SKM-1 treated with dmso at 0.1 percent for 144 hours (cell line): Measurements from ENCODE around the gene OR52K1.
A peak's percentile ranks its signal among the peaks of the same experiment; 100 is the strongest.
"Not testable (repeated sequence)": the region's sequence is repeated elsewhere in the genome, so short reads cannot be mapped to it uniquely, and the experiment has no call there.

Experiments used
- DNase-seq: peaks from one replicate; lab custom pipeline; 2025; ENCODE audit not compliant: unreplicated experiment; lab: John Stamatoyannopoulos, UW

OR52K1 gene

GRCh38 chr11:4491405-4491804 is 9.0 kb downstream of the OR52K1 start:
- DNase-seq, result not testable (repeated sequence)

DNA sequence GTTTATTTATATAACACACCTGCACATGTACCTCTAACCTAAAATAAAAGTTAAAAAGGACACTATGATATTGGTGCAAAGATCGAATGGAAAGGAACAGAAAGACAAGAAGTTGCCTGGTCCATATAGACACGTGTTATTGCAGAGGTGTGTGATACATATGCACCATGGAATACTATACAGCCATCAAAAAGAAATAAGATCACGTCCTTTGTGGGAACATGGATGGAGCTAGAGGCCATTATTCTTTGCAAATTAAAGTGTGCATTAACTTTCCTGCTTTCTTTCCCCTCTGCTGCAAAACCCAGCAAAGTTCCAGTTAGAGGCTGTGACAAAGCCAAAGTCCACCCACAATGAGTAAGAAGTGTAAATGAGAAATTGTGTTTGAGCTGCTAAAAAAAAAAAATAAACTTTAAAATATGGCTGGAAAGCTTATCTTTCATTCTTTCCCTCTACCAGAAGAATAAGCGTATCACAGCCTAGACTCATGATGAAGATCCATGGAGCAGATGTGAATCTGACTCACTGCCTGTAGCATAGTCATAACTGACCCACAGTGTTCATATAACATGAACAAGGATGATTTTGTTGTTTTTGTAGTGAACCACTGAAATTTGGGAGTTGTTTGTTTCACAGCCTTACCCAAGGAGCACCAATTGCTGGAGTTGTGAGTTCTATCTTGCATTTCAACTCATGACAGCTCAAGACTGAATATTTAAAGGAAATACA is 9.6 kb downstream of the OR52K1 start:
- DNase-seq, result no peak

DNA sequence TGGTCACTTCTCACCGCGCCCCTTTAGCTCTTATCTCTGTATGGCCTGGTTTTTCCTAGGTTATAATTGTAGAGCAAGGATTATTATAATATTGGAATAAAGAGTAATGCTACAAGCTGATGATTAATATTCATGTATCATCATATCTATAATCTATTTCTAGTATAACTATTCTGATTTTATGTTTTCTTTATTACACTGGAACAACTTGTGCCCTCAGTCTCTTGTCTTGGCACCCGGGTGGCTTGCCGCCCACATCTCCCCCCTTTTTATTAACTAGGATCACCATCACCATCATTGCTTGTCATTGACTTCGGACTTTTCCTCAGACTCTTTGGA is 11.0 kb downstream of the OR52K1 start:
- no peak for DNase-seq

DNA sequence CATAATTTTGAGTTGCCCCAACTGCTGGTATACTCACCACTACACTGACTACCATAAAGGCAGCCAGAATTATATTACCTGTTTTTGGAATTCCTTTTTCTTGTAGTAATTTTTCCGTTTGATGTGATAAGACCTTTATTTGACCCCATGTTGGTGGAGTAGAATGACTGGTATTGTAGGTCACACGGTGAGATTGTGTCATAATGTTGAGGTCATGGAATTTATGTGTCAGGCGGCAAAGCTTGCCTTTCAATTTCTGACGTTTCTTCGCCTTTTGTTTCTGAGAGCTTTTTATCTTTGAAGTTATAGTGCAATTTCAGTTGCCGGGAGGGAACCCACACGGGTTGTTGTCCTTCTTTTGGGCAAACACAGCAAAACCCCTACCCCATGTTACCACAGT is 13.0 kb downstream of the OR52K1 start:
- DNase-seq, result no peak

DNA sequence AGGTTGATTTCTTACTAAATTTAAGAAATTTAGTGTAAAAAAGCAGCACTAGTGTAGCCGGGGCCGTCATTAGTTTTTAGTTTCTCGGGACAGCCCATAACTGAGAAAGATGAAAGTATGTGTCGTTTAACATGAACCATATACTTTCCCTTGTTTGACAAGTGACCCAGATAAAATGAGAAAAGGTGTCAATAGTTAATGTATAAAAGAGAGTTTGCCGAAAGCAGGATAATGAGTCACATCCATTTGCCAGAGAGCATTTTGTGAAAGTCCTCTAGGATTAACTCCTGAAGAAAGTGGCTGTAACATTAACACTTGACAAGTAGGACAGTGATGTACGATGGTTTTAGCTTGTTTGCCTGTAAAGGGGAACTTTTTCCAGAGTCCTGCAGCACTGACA is 13.5 kb downstream of the OR52K1 start:
- no peak for DNase-seq

DNA sequence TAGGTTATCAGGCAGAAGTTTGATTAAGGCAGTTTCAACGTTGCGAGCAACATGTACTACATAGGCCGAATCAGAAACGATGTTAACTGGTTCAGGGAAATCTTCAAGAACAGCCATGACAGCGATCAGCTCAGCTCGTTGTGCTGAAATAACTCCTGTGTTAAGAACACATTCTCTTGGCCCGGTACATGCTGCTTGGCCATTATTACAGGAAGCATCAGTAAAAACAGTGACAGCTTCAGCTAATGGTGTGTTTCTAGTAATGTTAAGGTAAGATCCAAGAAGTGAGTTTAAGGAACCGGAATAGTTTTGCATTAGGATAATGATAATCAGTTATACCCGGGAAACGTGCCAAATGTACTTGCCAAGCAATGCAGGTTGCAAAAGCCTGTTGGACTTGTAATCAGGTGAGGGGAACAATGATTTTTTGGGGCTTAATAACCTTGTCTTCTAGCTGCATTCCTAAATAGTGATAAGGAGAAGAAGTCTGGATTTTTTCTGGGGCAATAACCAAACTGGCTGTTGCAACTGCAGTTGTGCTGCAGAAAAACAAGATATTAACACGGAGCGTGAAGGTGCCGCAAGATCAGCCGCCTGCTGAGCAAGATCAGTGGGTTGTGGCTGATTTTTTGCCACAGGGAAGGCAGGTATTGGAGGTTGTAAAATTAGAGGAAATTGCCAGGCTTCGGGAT is 14.3 kb downstream of the OR52K1 start:
- no peak for DNase-seq

DNA sequence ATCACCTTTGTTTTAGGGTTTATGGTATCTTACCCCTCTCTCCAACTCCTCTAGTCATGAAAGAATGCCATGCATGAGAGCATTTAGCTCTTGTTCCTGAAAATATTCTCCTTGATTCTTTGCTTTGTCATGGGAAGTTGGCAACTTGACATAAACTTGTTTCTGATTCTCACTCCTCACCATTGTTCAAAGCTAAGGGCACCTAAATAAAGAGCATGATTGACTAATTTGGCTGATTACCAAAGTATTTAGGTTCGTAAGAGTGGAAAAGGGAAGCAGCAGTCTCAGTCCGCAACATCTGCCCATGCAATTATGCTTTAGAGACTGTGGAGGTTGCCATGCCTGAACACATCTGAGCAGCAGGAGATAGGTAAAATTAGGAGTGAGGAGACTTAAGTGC is 26.4 kb downstream of the OR52K1 start:
- no peak for DNase-seq

GRCh38 chr11:4511282-4512245 is 29.1 kb downstream of the OR52K1 start:
- DNase-seq, result no peak

GRCh38 chr11:4514196-4514595 is 31.8 kb downstream of the OR52K1 start:
- DNase-seq, result no peak

DNA sequence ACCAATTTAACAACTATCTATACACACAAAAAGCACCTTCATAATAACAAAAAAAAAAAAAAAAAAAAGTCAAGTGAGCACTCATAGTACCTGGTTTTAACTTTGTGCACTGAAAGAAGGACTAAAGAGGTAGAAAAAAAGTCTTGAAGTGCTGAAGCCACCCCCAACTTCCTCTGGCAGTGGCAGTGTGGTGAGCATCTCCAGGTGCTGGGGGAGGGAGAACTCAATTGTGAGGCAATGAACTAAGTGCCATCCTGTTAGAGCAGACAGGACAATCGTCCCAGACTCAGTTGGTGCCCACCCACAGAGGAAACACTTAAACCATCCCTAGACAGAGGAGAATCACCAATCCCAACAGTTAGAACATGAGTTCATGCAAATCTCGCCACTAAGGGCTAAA is 39.9 kb downstream of the OR52K1 start:
- DNase-seq, result no peak

DNA sequence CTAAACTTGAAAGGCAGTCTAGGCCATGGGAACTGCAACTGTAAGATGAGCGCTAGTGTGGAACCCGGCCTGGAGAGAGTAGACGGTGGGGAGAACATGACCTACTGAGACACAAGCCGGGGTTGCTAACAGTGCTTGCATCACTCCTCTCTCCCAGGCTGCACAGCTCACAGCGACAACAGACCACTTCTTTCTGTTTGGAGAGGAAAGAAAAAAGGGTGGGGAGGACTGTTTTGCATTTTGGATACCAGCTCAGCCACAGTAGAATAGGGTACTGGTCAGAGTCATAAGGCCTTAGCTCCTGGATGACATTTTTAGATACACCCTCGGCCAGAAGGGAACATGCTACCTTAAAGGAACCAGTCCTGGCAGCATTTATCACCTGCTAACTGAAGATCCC is 40.3 kb downstream of the OR52K1 start:
- no peak for DNase-seq

DNA sequence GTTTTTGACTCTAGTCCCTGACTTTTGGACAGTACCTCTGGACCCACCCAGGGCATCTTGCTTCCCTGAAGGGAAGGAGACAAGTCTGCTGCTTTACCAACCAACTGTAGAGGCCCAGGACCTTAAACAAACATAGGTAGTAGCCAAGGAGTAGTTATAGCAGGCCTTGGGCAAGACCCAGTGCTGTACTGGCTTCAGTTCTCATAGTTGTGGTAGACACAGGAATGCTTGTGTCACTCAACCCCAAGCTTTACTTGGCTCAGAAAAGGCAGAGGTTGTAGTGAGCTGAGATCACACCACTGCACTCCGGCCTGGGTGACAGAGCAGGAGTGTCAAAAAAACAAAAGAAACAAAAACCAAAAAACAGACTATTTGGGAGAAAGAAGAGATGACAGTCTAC is 41.2 kb downstream of the OR52K1 start:
- no peak for DNase-seq

DNA sequence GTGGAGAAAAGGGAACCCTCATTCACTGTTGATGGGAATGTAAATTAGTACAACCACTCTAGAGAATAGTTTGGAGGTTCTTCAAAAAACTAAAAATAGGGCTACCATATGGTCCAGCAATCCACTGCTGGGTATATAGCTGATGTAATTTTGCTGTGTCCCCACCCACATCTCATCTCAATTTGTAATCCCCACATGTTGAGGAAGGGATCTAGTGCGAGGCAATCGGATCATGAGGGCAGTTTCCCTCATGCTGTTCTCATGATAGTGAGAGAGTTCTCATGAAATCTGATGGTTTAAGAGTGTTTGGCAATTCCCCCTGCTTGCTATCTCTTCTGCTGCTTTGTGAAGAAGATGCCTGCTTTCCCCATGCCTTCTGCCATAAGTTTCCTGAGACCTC is 45.5 kb downstream of the OR52K1 start:
- no peak for DNase-seq

DNA sequence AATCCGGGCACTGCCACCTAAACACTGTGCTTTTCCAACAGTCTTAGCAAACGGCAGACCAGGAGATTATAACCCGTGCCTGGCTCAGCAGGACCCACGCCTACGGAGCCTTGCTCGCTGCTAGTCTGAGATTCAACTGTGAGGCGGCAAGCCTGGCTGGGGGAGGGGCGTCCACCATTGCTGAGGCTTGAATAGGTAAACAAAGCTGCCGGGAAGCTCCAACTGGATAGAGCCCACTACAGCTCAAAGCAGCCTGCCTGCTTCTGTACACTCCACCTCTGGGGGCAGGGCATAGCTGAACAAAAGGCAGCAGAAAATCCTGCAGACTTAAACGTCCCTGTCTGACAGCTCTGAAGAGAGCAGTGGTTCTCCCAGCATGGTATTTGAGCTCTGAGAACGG is 49.2 kb downstream of the OR52K1 start:
- DNase-seq, result not testable (repeated sequence)

DNA sequence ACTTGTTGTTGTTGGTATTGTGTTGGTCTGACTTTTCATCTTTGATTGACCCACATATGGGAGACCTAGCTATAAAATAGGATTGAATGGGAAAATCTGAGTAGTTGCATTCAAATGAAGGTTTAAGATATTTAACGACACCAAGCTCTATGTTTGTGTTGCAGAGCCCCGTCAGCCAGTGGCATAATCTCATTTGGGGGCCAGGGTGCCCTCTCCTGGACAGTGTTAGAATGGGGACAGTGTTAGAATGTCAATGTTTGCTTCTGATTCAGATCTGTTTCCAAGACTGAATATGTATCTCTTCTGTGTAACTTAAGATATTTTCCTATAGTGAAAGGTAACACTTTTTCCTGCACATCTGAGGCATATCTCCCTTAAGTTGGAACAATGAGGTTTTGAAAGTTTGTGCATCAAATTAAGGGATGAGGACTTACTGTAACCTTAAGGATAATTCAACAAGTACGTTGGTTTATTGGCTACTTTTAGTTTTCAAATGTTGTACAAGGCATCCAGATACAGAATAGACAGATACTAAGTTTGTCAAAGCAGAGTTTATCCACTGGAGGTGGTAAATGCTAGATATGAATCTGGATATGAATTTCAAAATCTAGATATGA is 57.3 kb downstream of the OR52K1 start:
- DNase-seq, result peak; percentile 61

GRCh38 chr11:4541071-4541470 is 58.6 kb downstream of the OR52K1 start:
- no peak for DNase-seq
